GM19397 (cell line): ENCODE data around the gene LRRN4.

Experiments
- ATAC-seq: cut with Tn5 transposase; IDR thresholded peaks from one replicate; pipeline ENCODE4 v1.9.1; 2021; ENCODE audit warnings: mild to moderate bottlenecking, moderate library complexity; ENCODE audit not compliant: unreplicated experiment

Gene LRRN4

DNA sequence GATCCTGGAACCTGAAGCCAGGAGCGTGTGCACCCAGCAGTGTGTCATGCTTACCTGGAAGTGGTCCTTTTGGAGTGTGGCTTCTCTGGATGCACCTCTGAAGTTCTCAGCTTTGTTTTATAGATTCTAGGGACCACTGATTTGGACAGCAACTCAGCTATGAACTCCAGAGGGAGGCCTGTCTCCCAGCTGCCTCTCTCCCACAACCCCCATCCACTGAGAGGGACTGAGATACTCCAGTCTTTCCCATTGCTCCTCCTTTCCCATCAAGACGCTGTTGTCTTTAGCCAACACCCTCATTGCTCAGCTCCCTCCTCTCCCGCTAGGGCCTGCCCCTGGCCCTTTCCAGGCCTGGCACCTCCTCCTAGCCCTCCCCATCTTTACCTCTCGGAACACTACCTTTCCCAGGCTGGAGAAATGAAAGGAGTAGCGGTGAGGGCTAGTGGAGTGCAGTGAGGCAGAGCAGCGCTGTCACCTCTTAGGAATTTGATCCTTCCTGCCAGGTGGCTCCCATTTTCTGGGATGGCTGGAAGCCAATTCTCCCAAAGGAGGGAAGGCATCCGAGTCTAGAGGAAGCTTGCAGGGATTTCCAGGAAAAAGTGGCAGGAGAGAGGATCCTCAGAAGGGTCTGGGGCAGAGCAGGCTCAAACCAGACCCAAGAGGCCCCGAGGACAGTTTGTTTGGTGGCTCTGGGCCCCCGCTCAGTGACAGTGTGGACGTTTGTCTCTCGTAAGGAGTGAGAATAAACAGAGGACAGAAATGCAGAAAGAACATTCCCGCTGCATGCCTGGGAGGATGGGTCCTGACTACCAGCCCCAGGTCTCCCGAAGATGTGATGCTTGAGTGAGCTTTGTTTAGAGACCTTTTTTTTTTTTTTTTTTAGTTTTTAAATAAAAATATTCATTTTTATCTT lies at the start of gene LRRN4:
LRRN4 (minus strand) TSS at position 285 of the 913 bp plus-strand sequence. CDS start 1,261 bp downstream, outside the sequence.
- ATAC-seq: no peak

DNA sequence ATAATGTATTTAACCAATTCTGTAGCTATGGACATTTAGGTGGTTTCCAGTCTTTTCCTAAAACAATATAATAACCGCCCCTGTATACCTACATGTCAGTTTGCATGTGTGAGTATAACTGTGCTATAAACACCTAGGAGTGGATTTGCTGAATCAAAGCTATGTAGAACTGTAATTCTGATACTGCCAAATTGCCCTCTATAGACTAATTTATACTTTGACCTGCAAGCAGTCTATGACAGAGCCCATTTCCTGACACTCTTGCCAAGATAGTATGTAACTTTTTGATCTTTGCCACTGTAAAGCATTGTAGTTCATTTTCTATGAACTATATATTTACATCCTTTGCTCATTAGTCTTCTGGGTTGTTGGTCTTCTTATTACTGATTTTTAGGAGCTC lies 49.4 kb upstream of the LRRN4 start:
- no peak for ATAC-seq

DNA sequence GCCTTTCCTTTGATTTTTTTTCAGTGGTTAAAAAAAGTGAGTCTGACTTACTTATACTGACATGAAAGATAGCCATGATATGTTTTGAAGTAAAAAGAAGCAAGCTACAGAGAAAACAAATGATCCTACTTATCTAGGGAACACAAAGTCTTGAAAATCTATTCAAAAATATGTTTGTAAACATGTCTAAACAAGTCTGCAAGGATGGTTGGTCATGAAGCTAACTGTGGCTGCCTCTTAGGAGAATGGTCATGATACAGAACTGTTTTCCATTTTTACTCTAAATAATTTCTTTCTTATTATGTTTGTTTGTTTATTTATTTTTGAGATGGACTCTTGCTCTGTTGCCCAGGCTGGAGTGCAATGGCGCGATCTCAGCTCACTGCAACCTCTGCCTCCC lies 47.5 kb upstream of the LRRN4 start:
- no peak for ATAC-seq

DNA sequence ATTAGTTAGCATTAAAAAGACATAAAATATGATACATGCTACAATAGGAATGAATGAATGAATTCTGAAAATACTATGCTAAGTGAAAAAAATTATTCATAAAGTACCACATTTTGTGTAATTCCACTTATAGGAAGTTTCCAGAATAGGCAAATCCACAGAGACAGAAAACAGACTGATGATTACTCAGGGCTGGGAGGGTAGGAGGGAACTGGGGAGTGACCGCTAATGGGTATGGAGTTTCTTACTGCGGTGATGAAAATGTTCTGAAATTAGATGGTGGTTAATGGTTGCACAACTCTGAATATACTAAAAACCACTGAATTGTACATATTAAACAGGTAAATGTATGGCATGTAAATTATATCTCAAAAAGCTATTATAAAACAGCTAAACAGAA lies 46.4 kb upstream of the LRRN4 start:
- no peak for ATAC-seq

DNA sequence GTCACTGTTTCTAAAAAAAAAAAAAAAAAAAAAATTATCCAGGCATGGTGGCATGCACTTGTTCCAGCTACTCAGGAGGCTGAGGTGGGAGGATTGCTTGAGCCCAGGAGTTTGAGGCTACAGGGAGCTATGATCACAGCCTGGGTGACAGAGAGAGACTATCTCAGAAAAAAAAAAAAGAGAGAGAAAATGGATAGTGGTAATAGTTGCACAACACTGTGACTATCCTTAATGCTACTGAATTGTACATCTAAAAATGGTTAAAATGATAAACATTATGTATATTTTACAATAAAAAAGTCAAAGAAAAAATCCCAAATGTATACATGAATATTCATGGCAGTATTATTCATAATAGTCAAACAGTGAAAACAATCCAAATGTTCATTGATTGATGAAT lies 46.0 kb upstream of the LRRN4 start:
- no peak for ATAC-seq

DNA sequence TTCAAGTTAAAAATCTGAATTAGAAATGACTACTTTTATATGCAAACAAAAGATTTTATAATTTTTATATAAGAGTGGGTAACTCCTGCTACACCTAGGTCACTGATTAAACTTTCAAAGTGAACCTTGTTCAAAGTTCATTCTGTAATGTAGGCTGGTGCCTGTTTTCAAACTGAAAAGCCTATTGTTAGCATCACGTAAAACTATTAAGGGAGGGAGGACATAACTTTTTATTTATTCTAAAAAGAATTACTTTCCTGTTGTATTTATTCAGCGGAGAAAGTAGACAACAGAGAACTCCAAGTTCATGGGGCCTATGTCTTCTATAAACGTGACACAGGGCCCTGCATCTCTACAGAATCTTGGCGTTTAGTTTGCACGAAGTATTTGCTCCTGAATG lies 41.5 kb upstream of the LRRN4 start:
- ATAC-seq: no peak

DNA sequence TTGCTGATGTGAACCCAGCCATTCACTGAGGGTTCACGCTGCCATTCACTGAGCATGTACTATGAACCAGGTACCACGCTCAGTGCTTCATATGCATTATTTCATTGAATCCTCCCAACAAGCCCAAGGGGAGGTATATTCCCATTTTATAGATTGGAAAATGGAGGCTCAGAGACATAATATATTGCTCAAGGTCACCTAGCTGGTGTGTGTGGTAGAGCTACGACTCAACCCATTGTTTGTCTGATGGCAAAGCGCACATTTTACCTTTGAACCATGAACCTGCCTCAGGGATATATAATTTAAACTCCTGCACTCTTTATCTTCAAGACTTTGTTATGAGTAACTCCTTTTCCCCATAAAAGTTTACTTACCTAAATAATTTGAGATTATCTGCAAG lies 40.7 kb upstream of the LRRN4 start:
- ATAC-seq: no peak

DNA sequence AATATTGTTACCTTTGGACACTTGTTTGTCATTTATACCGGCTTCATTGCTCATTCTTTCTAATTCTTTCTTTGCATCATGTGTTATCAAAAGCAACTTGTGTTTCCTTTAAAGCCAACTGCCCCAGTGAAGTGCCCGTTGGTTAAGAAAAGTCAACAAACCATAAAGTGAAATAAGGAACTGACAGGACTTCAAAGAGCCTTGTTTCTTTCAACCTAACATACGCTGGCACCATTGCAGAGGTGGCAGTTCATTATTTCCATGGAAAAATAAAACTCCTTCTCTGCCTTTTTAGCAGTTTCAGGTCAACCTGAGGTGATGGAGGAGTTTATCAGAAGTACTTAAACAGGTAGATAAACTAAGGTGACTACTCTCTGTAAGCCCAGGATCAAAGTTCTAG lies 40.2 kb upstream of the LRRN4 start:
- no peak for ATAC-seq

DNA sequence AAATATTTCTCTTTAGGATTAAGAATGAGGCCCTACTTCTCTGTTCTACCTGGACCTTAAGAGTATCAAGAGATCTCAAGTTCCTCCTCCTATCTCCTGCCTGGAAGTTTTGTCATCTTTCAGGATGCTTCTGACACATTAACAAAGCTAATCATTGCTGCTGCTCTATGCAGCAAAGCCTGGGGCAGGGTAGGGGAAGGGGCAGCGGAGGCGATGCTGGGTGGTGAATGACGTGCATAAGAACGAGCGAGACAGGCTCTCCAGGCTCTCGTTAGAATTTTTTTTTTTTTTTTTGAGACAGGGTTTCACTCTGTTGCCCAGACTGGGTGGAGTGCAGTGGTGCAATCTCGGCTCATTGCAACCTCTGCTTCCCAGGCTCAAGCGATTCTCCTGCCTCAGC lies 37.8 kb upstream of the LRRN4 start:
- ATAC-seq: no peak

DNA sequence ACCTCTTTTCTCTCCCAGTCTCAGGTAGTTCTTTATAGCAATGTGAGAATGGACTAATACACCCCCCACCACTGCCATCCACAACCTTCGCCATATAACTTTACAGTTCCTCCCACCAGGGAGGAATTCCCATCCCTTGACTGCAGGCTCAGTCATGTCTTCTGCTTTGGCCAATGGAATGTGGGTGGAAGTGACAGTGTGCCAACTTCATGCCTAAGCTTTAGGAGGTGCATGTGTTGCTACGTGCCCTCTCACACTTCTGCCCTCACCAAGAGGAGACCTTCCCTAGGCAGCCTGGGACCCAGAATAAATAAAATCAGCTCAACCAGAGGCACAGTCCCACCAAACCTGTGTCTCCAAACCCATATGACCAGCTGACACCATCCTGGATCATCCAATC lies 33.0 kb upstream of the LRRN4 start:
- no peak for ATAC-seq

DNA sequence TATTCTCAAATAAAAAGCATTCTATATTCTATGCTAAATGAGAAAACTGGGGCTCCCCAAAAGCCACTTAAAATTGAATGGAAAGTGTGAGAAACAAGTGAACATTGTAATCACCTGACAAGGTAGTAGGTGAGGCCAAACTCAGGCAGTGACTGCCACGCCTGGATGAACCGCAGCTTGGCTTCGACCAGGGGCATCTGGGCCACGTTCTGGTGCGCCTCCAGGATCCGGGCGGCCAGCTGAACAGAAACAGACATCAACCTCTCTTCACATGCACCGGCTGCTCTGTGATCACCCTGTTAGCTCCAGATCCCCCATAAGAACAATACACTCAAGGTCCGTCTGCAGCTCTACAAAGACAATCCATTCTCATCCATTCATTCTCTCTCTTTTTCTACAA lies 30.1 kb upstream of the LRRN4 start:
- ATAC-seq: no peak

DNA sequence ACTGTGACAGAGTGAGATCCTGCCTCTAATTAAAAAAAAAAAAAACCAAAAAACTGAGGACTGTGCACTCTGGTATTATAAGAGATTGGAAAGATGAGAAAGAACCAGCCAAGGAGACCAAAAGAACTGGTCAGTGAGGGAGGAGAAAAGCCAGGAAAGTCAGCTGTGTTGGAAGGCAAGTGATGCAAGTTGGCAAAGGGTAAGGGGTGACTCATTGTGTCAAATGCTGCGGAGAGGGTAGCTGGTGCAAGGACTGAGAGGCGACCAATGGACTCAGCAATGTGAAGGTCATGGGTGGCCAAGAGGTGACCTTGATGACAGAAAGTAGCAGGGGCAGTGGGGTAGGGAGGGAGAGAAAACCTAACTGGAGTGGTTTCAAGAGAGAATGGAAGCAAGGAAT lies 27.4 kb upstream of the LRRN4 start:
- no peak for ATAC-seq

DNA sequence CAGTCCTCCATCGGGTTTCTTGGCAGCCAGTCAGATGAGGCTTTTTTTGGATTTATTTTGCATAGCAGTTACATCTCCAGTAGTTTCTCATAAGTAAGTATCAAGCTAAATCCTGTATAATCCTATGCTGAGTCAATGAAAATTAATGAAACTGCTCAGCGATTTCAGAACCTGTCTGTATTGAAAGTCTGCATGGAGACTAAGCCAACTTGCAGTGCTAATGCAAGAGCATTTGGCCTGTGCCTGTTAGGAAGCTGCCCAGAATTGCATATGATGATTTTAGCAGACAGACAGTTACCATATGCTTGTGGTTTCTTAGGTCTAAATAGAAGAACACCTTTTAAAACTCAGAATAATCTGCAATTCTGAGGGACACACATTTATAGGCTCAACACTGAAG lies 25.2 kb upstream of the LRRN4 start:
- no peak for ATAC-seq

DNA sequence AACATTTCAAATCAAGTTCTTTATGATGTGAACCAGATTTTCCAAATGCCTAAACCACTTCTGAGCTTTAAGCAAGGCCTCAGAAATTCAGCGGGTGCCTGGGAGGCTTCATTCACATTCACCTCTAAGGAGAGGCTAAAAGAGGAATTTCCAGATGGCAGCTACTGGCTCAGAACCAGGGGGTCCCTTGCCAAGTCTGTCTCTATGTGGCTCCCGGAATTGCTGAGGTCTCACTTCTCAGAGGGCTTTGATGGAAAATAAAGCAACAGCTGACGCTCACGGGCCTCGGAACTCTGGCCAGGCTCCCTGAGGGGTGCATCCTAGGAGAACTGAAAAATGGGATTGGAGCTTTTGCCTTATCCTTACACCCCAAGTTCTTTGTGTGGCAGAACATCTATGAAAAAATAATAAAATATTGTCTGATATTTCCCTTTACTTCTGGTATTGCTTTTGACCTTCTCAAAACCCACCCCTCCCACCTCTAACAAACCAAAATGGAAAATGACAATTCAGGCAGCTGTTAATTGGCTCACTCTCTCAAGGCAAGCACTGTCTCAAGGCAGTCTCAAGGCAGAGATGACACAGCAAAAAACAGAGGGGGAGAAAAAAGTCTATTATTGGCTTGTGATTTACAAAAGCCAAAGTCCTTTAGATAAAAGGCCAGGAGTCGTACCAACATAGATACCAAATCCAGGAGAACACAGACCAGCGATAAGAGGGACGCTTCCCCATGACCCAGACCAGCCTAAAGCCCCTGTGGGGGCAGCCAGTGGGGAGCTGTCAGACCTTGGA lies 21.8 kb upstream of the LRRN4 start:
- ATAC-seq: no peak

DNA sequence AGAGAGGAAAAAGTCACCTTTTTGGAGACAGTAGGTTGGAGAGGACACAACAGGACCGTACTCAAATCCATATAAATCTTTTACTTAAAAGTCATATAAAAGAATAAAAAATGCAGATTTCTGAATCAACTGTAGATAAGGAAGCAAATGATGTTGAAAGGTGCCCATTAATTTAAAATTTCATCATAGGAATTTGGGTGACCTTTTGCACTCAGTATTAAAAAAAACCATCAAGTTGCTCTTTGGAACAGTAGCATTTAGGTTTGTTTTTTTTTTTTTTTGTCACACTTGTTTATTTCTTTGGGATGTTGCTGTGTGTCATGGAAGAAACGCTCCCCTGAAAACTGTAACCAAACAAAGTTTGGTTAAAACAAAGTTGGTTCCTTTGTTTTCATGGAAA lies 20.9 kb upstream of the LRRN4 start:
- no peak for ATAC-seq

DNA sequence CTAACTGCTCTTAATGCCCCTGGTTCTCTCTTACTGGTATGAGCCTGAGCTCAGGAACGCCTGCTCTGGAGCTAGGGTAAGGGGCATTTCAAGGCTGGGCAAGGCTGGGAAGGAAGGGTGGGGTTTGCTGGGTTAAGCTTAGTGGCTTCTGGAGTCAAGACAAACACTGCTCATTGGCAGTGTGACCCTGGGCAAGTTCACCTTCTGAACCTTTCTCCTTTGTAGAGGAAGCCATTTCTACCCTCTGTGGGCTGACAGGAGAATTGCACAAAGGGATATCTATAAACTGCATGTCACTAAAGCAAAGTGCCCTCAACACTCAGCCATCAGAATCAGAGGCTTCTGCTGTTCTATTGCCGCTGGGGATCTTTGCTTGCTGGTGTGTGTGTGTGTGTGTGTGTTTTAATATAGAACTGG lies 20.3 kb upstream of the LRRN4 start:
- no peak for ATAC-seq

DNA sequence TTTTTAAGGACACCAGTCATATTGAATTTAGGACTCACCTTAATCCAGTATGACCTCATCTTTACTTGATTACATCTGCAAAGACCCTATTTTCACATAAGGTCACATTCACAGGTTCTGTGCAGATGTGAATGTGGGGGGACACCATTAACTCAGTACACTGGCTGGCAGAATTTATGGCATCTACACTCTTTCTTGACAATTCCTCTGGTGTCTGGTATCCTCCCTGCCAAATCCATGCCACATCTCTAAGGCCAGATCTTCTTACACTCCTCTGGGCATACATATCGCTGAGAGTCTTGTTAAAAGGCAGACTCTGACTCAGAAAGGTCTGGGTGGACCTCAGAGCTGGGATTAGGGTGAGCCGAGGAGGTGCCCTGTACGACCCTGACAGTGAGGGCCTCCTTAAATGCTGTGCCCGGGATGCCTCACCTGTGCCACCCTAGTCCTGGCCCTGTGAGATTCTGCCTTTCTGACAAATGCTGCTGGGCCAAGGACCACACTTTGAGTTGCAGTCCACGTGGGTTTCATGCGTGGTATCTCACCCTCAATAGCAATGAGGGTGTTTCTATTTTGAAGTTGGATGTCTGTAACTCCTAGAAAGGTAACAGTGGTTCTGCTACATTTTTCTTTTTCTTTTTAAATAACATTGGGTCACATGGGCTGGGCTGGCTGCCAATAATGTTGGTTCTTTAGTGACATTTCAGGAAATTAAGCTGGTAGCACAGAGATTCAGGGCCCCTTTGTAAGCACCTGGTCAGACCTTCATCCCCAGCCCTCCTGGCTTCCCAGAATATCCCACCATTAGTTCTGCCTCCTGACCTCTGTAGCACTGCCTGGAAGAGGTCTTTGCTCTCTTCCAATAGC lies 17.2 kb upstream of the LRRN4 start:
- no peak for ATAC-seq

DNA sequence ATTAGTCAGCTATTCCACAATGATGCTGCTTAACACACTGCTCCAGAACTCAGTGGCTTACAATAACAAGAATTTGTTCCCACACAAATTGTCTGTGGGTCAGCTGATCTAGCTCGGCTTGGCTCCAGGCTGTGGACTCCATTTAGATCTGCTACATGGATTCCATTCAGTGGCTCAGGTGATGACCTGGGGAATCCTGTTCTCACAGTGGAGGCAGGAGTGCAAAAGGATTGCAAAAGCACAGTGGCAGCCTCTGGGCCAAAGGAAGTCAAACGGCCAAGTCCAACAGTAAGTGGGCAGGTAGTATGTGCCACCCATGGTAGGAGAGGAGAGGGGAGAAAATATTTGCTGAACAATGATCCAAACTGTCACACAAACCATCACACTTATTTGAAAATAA lies 15.8 kb upstream of the LRRN4 start:
- no peak for ATAC-seq

DNA sequence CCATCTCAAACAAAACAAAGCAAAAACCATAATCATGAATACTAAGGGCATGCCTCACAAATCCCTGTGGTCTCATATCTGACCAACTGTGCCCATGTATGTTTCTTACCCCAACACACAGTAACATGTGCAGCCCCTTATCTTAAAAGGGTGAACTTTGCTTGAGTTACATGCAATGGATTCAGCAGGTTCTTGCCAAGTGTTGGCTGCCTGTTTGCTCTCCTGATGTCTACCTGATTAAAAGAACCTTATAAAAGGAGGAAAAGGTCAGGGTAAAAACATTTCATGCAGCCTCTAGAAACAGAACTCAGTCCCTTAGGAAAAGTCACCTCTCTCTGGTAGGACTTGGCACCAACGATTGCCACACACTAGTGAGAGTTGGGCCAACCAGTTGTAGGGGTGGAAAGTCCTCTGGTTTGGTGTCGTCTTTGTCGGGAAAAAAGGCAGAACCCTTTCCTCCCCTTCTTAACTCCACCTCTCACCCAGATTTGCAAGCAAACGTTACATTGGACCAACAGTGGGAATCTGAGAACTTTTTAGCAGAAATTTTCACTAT lies 14.0 kb upstream of the LRRN4 start:
- ATAC-seq: no peak

DNA sequence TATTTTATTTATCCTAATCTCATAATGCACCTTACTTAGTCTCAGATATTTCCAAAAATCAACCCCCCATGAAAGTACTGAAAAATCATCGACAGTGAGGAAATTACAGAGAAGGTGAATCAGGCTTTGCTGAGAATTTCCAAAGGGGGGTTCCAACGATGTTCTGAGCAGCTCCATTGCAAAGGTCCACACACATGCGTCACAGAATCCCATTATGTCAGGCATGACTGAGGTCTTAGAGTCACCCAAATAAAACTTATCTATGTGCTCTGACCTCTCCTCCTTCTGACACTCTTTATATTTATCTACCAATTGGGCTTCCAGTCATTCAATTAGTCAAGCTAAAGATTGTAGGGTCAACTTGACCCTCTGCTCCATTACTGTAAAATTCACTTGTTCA lies 12.7 kb upstream of the LRRN4 start:
- no peak for ATAC-seq

DNA sequence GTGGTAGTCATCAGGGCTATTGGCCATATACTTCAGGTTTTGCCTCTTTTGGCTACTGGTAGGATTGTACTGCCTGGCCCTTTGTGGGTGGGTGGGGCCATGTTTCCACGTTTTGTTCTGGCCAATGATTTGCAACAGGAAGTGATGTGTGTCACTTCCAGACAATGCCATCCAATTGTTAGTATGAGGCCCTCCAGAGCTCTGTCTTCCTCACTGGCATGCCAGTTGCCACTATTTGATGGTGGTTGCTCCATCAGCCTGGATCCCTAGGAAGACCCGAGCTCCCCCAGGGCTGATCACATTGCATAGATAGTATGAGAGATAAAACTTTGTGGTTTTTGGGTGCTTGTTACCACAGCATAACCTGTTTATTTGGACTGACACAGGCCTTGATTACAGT lies 7.7 kb upstream of the LRRN4 start:
- no peak for ATAC-seq
